GM21381 (cell line): Measurements from ENCODE around the gene TCAP.
A peak's percentile ranks its signal among the peaks of the same experiment; 100 is the strongest.
"Not testable (repeated sequence)": the region's sequence is repeated elsewhere in the genome, so short reads cannot be mapped to it uniquely, and the experiment has no call there.

Source experiments
- ATAC-seq: cut with Tn5 transposase; IDR thresholded peaks from one replicate; pipeline ENCODE4 v1.9.1; 2021; ENCODE audit warnings: mild to moderate bottlenecking, moderate library complexity; ENCODE audit not compliant: unreplicated experiment

The TCAP gene

DNA sequence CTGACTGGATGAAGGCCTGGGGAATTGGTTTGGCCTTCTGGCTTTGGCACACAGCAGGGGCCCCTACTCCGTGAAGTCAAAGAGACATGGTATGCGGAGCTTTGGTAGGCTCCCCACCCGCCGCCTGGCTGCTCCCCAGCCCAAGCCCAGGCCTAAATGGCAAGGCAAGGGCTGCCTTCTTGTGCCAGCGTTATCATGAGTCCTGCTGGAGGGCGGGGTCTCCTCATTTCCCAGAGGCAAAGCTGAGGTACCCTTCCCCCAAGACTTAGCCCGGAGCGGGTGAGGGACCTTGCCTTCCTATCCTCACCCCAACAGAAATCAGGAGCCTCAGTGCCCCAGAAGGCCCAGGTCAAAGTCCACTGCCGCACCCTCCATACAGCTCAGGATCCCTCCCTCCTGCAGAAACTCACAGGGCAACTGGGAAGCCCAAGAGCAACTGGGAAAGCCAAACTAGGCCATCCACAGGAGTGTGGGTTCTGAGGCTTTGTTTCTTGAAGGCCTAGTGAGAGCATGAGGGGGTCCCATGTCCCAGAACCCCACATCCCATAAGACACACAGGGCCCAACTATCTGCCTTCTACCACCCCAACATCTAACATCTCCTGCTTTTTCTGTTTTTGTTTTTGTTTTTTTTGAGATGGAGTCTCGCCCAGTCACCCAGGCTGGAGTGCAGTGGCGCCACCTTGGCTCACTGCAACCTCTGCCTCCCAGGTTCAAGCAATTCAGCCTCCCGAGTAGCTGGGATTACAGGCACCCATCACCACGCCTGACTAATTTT is 13.4 kb downstream of the TCAP start:
- ATAC-seq: no peak

DNA sequence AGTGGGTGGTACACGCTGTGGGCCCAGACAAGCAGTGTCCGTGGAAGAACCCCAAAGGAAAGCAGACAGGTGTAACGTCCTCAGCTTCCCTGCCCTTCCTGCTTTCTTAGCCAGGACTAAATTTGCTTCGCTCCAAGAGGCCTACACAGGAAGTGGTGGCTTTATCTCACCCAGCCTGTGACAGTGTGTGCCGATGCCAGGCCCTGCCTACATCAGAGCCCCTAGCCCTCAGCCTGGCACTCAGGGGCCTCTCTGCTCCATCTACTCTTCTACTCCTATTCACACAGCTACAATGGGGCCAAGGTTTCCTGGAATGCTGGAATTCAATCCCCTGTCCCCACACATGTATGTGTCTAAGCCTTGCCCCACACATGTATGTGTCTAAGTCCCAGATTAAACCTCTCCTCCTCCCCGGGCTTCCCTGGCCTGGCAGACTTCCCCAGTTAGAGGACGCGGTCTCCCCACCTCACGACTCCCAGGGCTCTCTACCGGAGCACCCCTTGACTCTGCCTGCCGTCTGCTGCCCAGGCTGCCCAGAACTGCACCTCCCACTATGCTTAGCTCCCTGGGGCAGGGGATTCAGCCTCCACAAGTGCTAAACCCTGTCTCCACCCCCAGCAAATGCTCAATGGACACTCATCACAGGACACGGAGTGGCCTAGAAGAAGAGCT is 14.5 kb downstream of the TCAP start:
- no peak for ATAC-seq

DNA sequence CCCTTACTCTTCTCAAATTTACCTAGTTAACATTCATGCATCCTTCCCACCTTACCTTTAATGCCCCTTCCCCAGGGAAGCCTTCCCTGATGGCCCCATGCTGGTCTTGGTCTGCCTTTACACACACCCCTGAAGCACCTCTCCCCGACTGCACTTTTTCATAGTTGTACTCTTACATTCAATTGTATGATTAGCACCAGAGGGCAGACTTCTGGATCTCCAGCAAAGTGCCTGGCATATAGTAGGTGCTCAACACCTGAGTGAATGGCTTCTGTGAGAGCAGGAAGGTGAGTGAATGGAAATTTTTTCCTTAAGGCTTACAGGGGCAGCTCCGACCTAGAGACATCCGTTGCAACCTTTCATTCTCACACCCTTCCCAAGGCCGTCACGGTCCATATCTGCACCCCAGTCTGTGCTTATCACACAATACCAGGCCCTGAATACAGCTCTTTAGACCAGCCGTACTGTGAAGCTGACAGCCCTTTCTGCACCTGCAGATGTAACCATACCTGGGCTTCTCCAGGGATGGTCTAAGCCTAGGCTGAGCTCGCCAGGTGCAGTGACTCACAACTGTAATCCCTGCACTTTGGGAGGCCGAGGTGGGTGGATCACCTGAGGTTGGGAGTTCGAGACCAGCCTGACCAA is 18.3 kb downstream of the TCAP start:
- ATAC-seq: no peak

DNA sequence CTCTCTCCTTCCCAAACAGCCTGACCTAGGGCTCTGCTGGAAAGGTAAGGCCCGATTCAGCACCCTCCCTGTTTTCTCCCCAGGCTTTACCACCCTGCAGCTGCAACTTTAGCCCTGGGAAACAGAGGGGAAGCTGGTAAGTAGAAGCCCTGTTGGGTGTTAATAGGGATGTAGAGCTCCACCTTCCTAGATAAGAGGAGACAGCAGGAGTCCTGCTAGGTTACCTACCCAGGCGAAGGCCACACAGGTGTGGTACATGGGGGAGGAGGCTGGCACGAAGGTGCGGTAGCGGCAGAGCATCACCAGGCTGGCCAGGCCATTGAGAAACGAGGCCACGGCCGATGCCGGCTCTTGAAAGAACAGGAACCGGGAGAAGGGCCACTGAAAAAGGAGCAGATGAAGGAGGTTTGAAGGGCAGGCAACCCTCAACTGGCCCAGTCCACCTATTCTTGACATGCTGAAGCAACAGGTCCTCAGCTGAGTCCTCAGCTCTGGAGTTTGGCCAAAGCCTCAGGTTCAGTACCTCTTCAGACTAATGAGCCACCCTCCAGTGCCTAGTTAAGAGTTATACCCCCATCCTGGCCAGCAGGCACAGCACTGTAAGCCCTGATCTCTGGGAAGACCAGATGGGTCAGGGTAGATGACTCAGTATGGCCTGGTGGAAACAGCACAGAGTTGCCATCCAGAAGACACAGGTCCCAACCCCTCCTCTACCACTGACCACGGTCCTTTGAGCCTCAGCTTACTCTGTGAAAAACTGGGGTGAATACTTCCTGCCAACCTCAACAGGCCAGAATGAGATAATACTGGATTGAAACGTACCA is 19.4 kb downstream of the TCAP start:
- ATAC-seq: no peak

DNA sequence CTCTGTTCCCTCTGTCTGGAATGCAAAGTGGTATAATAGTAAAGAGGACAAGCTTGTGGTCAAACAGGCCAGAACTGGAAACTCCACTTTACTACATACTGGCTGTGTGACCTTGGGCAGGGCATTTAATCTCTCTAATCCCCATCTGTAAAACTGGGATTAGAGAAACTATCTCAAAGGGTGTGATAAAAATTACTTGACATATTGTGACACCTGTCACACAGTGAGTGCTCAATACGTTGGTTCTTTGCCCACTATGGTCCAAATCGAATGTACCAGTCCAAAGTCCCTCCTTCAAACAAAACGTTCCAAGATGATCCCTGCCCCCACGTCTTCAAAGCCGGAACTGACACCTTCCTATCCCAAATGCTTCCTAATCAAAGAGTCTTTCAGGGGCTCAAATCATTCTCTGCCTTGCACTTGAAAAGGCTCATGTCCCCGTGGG is 22.0 kb downstream of the TCAP start:
- ATAC-seq: no peak

DNA sequence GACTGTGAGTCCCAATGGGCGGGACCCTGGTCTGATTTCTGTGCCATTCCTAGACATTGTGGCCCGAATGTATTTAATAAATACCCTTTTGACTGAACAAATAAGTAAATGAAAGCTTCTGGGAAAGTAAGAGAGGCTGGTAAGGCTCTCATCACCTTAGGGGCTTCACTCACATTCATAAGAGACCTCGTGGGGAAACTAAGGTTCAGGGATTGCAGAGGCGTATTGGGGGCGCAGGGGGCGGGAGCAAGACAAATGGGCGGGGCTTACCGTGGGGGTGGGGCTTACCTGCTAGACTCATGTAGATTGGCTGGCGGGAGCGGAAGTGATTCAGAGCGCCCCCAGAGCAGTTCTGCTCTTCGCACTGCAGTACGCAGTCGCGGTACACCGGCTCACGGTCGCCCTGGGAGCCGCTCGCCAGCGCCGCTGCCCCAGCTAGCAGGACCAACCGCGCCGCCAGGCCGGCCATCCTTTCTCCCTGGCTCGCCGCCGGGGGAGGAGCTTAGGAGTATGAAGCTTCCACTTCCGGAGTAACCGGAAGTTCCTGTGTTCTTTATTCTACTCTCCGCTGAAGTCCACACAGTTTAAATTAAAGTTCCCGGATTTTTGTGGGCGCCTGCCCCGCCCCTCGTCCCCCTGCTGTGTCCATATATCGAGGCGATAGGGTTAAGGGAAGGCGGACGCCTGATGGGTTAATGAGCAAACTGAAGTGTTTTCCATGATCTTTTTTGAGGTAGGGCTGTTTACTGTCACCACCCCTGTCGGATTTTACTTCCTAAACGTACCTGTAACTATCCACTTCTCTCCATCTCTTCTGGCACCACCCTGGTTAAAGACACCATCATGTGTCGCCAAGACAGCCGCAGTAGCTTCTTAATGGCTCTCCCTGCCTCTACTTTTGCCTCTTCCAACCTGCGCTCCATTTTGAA is 22.7 kb downstream of the TCAP start, which contains the start of gene PGAP3:
Gene PGAP3 (minus strand): TSS at position 512 of the 929 bp plus-strand sequence. CDS start 43 bp downstream, at position 469.
- ATAC-seq: peak; percentile 81

DNA sequence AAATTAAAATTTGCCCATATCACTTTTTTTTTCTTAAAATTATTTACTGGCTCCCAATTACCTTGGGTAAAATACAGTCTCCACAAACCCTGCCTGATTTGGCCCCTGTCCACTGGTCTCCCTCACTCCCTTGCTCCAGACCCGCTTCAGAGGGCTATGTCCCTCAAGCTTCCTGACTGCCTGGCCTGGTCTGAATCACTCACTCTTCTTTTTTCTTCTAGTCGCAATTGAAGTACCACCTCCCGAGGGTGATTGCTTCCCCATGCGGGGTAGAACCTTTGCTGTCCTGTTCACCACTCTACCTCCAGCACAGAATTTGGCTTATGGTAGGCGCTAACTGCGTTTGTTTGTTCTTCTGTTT is 23.3 kb downstream of the TCAP start:
- no peak for ATAC-seq

DNA sequence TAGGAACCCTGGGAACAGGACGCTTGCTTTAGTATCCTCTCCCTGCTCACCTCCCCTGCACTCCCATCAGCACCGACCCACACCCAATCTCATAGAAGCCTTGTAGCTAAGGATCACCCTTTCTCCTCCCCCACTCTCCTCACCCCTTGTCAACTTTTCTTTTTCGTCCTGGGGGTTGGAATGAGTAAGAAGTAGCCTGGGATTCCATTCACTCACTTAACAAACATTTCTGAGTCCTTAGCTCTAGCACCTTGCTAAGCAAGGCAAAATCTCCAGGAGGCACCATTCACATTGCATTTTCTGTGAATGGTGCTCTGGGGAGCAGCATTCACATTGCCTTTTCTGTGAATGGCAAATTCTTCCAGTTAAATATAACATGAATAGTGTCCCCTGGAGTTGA is 23.8 kb downstream of the TCAP start:
- ATAC-seq: no peak

DNA sequence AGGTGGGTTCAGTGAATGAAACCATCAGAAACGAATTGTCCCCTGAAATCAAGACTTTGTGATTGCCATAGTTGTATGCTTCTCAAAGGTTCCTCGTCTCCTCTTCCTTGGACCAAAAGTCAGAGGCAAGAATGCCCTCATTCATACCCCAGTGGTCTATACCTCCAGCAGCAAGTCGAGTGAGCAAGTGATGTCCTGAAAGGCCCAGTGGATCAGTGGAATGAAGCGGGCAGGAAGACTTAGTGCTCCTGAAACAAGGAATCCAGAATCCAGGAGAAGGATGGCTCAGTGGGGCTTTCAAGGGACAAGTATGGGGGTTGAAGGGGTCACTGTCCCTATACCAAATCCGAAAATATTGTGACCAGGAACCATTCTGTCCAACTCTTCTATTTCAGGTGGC is 29.4 kb downstream of the TCAP start:
- ATAC-seq: no peak

DNA sequence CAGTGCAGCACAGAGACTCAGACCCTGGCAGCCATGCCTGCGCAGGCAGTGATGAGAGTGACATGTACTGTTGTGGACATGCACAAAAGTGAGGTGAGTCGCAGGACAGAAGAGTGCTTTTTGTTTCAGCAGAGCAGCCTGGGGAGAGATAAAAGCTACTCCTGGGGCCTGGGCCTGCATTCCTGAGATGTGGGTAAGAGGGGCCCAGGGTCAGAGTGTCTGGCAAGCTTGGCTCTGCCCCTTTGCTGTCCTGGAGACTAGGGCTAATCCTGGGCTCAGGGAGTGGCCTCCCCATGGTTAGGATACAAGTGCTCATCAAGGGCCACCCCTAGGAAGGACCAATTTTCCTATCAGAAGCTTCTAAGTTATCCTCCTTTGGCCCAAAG is 29.9 kb downstream of the TCAP start:
- no peak for ATAC-seq

DNA sequence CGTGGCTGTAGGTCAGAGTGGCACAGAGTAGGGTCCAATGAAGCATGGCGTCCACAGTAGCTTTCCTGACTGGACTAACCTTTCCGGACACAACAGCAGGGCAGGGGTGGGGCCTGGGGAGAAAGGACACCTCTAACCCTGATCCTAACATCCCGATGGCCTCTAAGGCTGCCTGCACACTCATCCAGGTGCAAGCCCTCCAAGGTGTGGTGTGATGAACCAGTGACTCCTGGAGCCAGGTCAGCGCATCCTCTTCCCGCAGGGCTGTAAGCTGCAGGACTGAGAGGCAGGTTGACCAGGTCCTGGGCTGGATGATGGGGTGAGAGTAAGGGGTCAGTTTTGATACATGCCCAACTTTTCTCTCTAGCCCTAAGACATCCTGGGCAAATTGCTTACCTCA is 31.6 kb downstream of the TCAP start:
- no peak for ATAC-seq

DNA sequence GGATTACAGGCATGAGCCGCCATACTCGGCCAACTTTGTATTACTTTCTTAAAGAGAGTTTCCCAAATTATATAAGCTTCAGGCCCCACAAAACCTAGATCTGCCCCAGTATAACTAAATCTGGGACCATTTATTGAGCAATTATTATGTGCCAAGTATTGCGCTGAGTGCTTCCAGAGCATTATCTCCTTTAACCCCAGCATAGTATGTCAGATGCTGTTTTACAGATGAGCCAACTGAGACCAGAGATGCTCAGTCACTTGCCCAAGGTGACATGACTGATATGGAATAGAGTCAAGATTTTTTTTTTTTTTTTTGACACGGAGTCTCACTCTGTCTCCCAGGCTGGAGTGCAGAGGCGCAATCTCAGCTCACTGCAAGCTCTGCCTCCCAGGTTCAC is 32.8 kb downstream of the TCAP start:
- ATAC-seq: no peak

DNA sequence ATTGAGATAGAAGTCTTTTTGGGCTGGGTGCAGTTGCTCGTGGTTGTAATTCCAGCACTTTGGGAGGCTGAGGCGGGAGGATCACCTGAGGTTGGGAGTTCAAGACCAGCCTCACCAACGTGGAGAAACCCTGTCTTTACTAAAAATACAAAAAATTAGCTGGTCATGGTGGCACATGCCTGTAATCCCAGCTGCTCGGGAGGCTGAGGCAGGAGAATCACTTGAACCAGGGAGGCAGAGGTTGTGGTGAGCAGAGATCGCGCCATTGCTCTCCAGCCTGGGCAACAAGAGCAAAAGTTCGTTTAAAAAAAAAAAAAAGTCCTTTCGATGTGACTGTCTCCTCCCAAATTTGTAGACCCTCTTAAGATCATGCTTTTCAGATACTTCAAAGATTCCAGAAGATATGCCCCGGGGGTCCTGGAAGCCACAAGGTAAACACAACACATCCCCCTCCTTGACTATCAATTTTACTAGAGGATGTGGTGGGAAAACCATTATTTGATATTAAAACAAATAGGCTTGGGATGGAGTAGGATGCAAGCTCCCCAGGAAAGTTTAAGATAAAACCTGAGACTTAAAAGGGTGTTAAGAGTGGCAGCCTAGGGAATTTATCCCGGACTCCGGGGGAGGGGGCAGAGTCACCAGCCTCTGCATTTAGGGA is 34.1 kb downstream of the TCAP start:
- ATAC-seq: not testable (repeated sequence)

DNA sequence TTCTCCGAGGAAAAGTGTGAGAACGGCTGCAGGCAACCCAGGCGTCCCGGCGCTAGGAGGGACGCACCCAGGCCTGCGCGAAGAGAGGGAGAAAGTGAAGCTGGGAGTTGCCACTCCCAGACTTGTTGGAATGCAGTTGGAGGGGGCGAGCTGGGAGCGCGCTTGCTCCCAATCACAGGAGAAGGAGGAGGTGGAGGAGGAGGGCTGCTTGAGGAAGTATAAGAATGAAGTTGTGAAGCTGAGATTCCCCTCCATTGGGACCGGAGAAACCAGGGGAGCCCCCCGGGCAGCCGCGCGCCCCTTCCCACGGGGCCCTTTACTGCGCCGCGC is 34.6 kb downstream of the TCAP start, which contains the start of gene ERBB2:
Gene ERBB2 (plus strand): TSS at position 247 of the 330 bp plus-strand sequence. CDS start 175 bp downstream, outside the sequence.
- ATAC-seq: no peak

DNA sequence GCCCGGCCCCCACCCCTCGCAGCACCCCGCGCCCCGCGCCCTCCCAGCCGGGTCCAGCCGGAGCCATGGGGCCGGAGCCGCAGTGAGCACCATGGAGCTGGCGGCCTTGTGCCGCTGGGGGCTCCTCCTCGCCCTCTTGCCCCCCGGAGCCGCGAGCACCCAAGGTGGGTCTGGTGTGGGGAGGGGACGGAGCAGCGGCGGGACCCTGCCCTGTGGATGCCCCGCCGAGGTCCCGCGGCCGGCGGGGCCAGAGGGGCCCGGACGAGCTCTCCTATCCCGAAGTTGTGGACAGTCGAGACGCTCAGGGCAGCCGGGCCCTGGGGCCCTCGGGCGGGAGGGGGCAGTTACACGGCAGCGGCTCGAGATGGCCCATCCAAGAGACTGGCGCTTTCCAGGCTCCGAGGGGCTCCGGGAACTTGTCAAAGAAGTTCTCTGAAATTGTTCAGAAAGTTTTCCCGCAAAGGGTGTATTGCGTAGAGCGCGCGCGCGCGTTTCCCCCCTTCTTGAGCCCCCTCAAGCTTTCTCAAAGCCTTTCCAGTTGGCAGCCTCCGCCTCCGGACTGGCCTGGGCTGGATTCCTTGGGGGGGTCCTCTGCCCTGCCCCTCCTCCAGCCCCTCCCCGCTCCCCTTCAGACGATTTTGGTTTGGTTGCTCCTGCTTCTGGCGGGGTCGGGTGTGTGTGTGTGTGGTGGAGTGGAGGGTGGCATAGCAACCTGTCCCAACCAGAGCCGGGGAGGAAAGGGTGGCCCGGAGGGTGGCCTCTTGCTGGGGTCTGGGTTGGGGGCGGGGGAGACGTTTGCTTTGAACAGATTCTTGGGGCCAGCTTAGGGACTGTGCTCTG is 35.2 kb downstream of the TCAP start:
- no peak for ATAC-seq

DNA sequence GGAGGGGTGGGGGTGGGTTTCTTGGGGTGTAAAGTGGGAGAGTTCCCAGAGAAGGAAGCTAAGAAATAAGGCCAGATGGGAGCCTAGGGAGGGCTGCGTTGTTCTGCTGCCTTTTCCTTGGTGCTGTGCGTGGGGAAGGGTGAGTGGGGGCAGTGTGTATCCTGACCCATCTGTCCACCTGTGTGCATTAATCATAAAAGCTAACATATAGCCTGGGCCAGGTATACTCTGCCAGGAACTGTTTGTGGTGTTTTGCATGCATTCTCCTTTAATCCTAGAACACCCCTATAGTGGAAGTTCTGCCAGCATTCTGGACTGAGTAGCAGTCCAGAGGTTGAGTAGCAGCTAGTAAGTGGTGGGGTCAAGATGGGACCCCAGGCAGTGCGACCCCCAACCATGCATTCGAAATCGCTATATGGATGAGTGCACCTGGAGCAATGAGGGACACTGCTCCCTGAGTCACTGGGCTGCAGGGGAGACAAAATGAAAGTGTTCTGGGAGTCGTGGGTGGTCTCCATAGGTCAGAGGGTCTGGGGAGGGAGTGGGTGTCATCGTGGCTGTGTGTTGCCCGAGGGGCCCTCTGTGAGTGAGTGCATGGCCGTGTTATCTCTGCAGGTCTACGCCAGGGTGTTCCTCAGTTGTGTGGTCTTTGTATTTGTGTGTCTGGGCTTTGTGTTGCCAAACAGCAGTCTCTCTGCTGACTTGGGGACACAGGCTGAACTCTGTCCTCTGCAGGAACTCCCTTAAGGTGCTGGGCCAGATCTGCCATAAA is 36.0 kb downstream of the TCAP start:
- ATAC-seq: no peak

DNA sequence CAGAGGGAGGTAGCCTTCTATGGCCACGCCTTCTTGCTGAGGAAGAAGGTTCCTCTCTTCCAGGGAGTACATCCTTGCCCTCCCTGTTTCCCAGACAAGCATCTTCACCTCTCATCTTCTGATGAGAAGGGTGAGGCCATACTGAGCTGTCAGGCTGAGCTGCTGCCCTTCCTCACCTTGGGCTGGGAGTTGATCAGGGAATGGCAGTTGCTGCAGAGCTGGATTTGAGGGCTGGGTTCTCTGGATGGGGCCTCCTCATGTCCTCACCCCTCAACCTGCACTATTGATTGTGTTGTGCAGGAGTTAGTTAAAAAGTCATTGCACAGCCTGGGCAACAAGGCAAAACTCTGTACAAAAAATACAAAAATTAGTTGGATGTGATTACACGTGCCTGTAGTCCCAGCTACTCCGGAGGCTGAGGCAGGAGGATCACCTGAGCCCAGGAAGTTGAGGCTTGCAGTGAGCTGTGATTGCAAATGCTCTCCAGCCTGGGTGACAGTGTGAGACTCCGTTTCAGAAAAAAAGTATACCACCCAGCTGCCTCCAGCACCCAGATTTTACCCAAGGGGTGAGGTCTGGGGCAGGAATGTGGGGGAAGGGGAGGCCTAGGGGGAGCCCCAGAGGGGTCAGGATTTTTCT is 36.8 kb downstream of the TCAP start:
- no peak for ATAC-seq
